H1 (cell line): ENCODE measurements around the gene SMYD3. TPM values are rescaled to one million over a fixed set of nuclear protein-coding genes. Genes with fewer than 3 reads are reported as not detected.

Source experiments
- CTCF ChIA-PET: fragments of 300-600 bp; sonication (Branson Sonifier 250); formaldehyde crosslinking; loops from one replicate; lab custom pipeline; 2021; ENCODE audit not compliant: partially characterized antibody; lab: Charles Lee
- POLR2A ChIA-PET: fragments of 300-600 bp; sonication (Branson Sonifier 250); formaldehyde crosslinking; loops from one replicate; lab custom pipeline; 2021; ENCODE audit warnings: inconsistent platforms; ENCODE audit not compliant: partially characterized antibody; lab: Charles Lee
- DNase-seq, 2 experiments: peaks; one replicate each; pipeline versions ENCODE4 v3.0.0 to v3.0.0-alpha.2; 2010 to 2022; ENCODE audit warnings: low spot score in 2 of 2, low read depth in 1 of 2, mixed read lengths in 1 of 2
- FAIRE-seq: peaks from 2 replicates; lab custom pipeline; 2011; peaks lifted over from hg19 to GRCh38; lab: Jason Lieb, UNC
- H2AFZ ChIP-seq: 2 replicates; pipeline ENCODE4 v1.8.1; 2012; ENCODE audit warnings: low read length, inconsistent platforms
- H2AK5ac ChIP-seq: 2 replicates; pipeline ENCODE4 v1.6.1; 2013; ENCODE audit warnings: low read depth, low read length
- H2BK120ac ChIP-seq: replicated peaks from 2 replicates; pipeline ENCODE3; 2013; ENCODE audit warnings: low read depth, low read length, inconsistent platforms
- H2BK12ac ChIP-seq: 2 replicates; pipeline ENCODE4 v1.6.1; 2013; ENCODE audit warnings: low read depth, low read length
- H2BK15ac ChIP-seq: 2 replicates; pipeline ENCODE4 v1.6.1; 2013; ENCODE audit warnings: low read length
- H2BK20ac ChIP-seq: 2 replicates; pipeline ENCODE4 v1.6.1; 2013; ENCODE audit warnings: low read length
- H2BK5ac ChIP-seq: 2 replicates; pipeline ENCODE4 v1.6.1; 2013; ENCODE audit warnings: low read depth, low read length
- H3K14ac ChIP-seq: 2 replicates; pipeline ENCODE4 v1.6.1; 2013; ENCODE audit warnings: inconsistent platforms; ENCODE audit not compliant: insufficient read length
- H3K18ac ChIP-seq: 2 replicates; pipeline ENCODE4 v1.6.1; 2013; ENCODE audit warnings: low read length; ENCODE audit errors: extremely low read depth
- H3K23ac ChIP-seq: 2 replicates; pipeline ENCODE4 v1.6.1; 2013; ENCODE audit warnings: inconsistent platforms; ENCODE audit not compliant: insufficient read length
- H3K23me2 ChIP-seq: 2 replicates; pipeline ENCODE4 v1.6.1; 2013; ENCODE audit warnings: low read depth, low read length
- H3K27ac ChIP-seq: 2 replicates; pipeline ENCODE4 v1.6.1; 2011; ENCODE audit warnings: low read depth, low read length, inconsistent platforms
- H3K27me3 ChIP-seq, 4 experiments: replicated peaks in 1 of 4; 1 replicate in 1 of 4; 2 replicates in 3 of 4; pipeline versions ENCODE4 v1.6.1 to v1.8.1; 2011 to 2013; ENCODE audit warnings: low read length in 3 of 4, mild to moderate bottlenecking in 3 of 4, inconsistent platforms in 2 of 4, mixed read lengths in 2 of 4, moderate library complexity in 1 of 4; ENCODE audit not compliant: control insufficient read depth in 3 of 4, insufficient read depth in 3 of 4; ENCODE audit errors: extremely low read depth in 1 of 4
- H3K36me3 ChIP-seq, 4 experiments: 2 replicates each; pipeline versions ENCODE4 v1.6.1 to v1.8.1; 2011 to 2013; ENCODE audit warnings: mild to moderate bottlenecking in 4 of 4, low read length in 3 of 4, moderate library complexity in 2 of 4, control low read depth in 1 of 4, inconsistent platforms in 1 of 4; ENCODE audit not compliant: insufficient read depth in 4 of 4, control insufficient read depth in 2 of 4
- H3K4ac ChIP-seq: replicated peaks from 2 replicates; pipeline ENCODE3; 2013; ENCODE audit warnings: low read length, low read depth, mixed read lengths, inconsistent platforms; ENCODE audit not compliant: insufficient read length
- H3K4me1 ChIP-seq, 4 experiments: replicated peaks in 1 of 4; 1 replicate in 1 of 4; 2 replicates in 3 of 4; pipeline versions ENCODE4 v1.6.1 to v1.8.1; 2011 to 2013; ENCODE audit warnings: low read length in 3 of 4, inconsistent platforms in 2 of 4, mixed read lengths in 1 of 4; ENCODE audit not compliant: insufficient read depth in 4 of 4, control insufficient read depth in 3 of 4
- H3K4me2 ChIP-seq, 2 experiments: 2 replicates each; pipeline versions ENCODE4 v1.6.1 to v1.8.1; 2011 to 2013; ENCODE audit warnings: low read depth in 2 of 2, low read length in 2 of 2, control low read depth in 1 of 2, inconsistent platforms in 1 of 2, mild to moderate bottlenecking in 1 of 2; ENCODE audit not compliant: insufficient read depth in 1 of 2
- H3K4me3 ChIP-seq, 4 experiments: fragments of 200-600, 300-600 bp in 1 of 4; sonication (generic), shearing (Covaris generic), sonication (Bioruptor Twin) in 1 of 4; 2 replicates each; pipeline versions ENCODE4 v1.5.1 to v1.8.1; 2011 to 2016; ENCODE audit warnings: low read length in 4 of 4, low read depth in 3 of 4, control low read depth in 2 of 4, inconsistent platforms in 2 of 4, mild to moderate bottlenecking in 2 of 4, mixed read lengths in 1 of 4, moderate library complexity in 1 of 4; ENCODE audit not compliant: insufficient read depth in 2 of 4; ENCODE audit errors: extremely low read depth in 1 of 4
- H3K56ac ChIP-seq: replicated peaks from 2 replicates; pipeline ENCODE3; 2013; ENCODE audit warnings: low read depth, mild to moderate bottlenecking, mixed read lengths, low read length, inconsistent platforms; ENCODE audit not compliant: insufficient read length
- H3K79me1 ChIP-seq: 2 replicates; pipeline ENCODE4 v1.6.1; 2013; ENCODE audit warnings: low read depth, low read length, control low read depth
- H3K79me2 ChIP-seq, 2 experiments: 2 replicates each; pipeline versions ENCODE4 v1.6.1 to v1.8.1; 2012 to 2013; ENCODE audit warnings: low read length in 2 of 2, mild to moderate bottlenecking in 2 of 2, inconsistent platforms in 1 of 2; ENCODE audit not compliant: insufficient read depth in 2 of 2, control insufficient read depth in 1 of 2
- H3K9ac ChIP-seq, 4 experiments: replicated peaks in 1 of 4; 1 replicate in 1 of 4; 2 replicates in 3 of 4; pipeline versions ENCODE4 v1.6.1 to v1.8.1; 2011 to 2013; ENCODE audit warnings: low read depth in 3 of 4, low read length in 3 of 4, control low read depth in 2 of 4, mild to moderate bottlenecking in 2 of 4, moderate library complexity in 2 of 4, inconsistent platforms in 1 of 4; ENCODE audit errors: extremely low read depth in 1 of 4
- H3K9me3 ChIP-seq, 2 experiments: 2 replicates each; pipeline versions ENCODE4 v1.6.1 to v1.8.1; 2012 to 2013; ENCODE audit warnings: mild to moderate bottlenecking in 2 of 2, moderate library complexity in 2 of 2, control low read depth in 1 of 2, inconsistent platforms in 1 of 2, low read depth in 1 of 2, low read length in 1 of 2, mixed read lengths in 1 of 2; ENCODE audit not compliant: insufficient read depth in 2 of 2
- H4K20me1 ChIP-seq, 2 experiments: replicated peaks in 1 of 2; 2 replicates each; pipeline versions ENCODE3 to v1.8.1; 2011 to 2013; ENCODE audit warnings: inconsistent platforms in 2 of 2, low read length in 2 of 2, mild to moderate bottlenecking in 1 of 2; ENCODE audit not compliant: insufficient read depth in 2 of 2, control insufficient read depth in 1 of 2
- H4K5ac ChIP-seq: 2 replicates; pipeline ENCODE4 v1.6.1; 2013; ENCODE audit warnings: low read length, low read depth, mixed read lengths, inconsistent platforms; ENCODE audit not compliant: insufficient read length
- H4K8ac ChIP-seq: 2 replicates; pipeline ENCODE4 v1.8.0; 2013; ENCODE audit warnings: mild to moderate bottlenecking, moderate library complexity, low read length, inconsistent platforms; ENCODE audit not compliant: insufficient read depth; ENCODE audit errors: extremely low read depth
- H4K91ac ChIP-seq: replicated peaks from 2 replicates; pipeline ENCODE3; 2013; ENCODE audit warnings: low read length, mixed read lengths, inconsistent platforms; ENCODE audit not compliant: insufficient read length
- CBX8 ChIP-seq: fragments of 300-800, 300-1000 bp; sonication (generic); IDR thresholded peaks from 2 replicates; pipeline ENCODE4 v1.7.1; 2016; ENCODE audit warnings: low read depth, low read length, borderline replicate concordance
- CEBPB ChIP-seq: IDR thresholded peaks from 2 replicates; pipeline ENCODE4 v1.6.1; 2012; ENCODE audit warnings: low read depth, low read length
- GABPA ChIP-seq: IDR thresholded peaks from 2 replicates; pipeline ENCODE4 v1.6.1; 2011; ENCODE audit warnings: mild to moderate bottlenecking, low read length, moderate library complexity, borderline replicate concordance; ENCODE audit not compliant: insufficient read depth
- KDM5A ChIP-seq: fragments of 200-600 bp; IDR thresholded peaks from 2 replicates; pipeline ENCODE4 v1.7.1; 2012; ENCODE audit warnings: mild to moderate bottlenecking, low read length, inconsistent platforms, mixed read lengths
- RAD21 ChIP-seq, 2 experiments: IDR thresholded peaks in 1 of 2; conservative IDR thresholded peaks in 1 of 2; 2 replicates each; pipeline ENCODE4 v1.6.1; 2011; ENCODE audit warnings: low read depth in 2 of 2, low read length in 2 of 2, improper control_type of control experiment in 1 of 2, inconsistent platforms in 1 of 2, mild to moderate bottlenecking in 1 of 2, moderate library complexity in 1 of 2
- RBBP5 ChIP-seq: IDR thresholded peaks from 2 replicates; pipeline ENCODE4 v1.7.1; 2012; ENCODE audit warnings: low read depth, mild to moderate bottlenecking, inconsistent platforms, low read length, moderate library complexity, borderline replicate concordance
- RXRA ChIP-seq: IDR thresholded peaks from 2 replicates; pipeline ENCODE4 v1.6.1; 2011; ENCODE audit warnings: low read depth, mild to moderate bottlenecking, low read length, moderate library complexity; ENCODE audit not compliant: insufficient read depth
- YY1 ChIP-seq: IDR thresholded peaks from 2 replicates; pipeline ENCODE4 v1.6.1; 2011; ENCODE audit warnings: low read depth, mild to moderate bottlenecking, low read length
- WGBS, 2 experiments: shearing (Covaris generic) in 1 of 2; methylation state at CpG; one replicate each; pipeline versions ENCODE4 v1.1.6 to v1.1.7; 2013 to 2015; ENCODE audit warnings: low lambda C conversion rate in 2 of 2, mixed read lengths in 2 of 2, inconsistent platforms in 1 of 2, low coverage in 1 of 2, missing lambda C conversion rate in 1 of 2; ENCODE audit not compliant: insufficient replicate concordance in 2 of 2, insufficient coverage in 1 of 2, insufficient read length in 1 of 2; ENCODE audit errors: extremely low coverage in 1 of 2, missing lambda C conversion rate in 1 of 2; 5-methylcytosine and 5-hydroxymethylcytosine counted together
- polyA plus RNA-seq, 7 experiments: library from polyadenylated mRNA; depleted of rRNA in 3 of 7; stranded (reverse) in 5 of 7; unstranded in 2 of 7; fragments of >200 nt in 5 of 7; fragments of 200-250 nt in 2 of 7; gene quantifications; 1 replicate in 5 of 7; 2 replicates in 1 of 7; 4 replicates in 1 of 7; pipeline versions ENCODE4 v1.2.1 to v1.2.3, GENCODE V29; 2011 to 2013; ENCODE audit warnings: missing spikeins in 2 of 7, mixed read lengths in 2 of 7
- total RNA-seq: library from RNA; stranded (reverse); fragmentation: NEBNext Ultra II Directional; extraction: Animal tissue kit (Norgen Biotek cat#: 25700); gene quantifications from 2 replicates; pipeline ENCODE4 v1.2.1, GENCODE V29; 2021
- TF ChIP-seq, protein P1 (sequence below): IDR thresholded peaks from 2 replicates; pipeline ENCODE4 v1.6.1; 2011; ENCODE audit warnings: low read depth, mild to moderate bottlenecking, low read length; ENCODE audit not compliant: insufficient read depth
- TF ChIP-seq, protein P2 (sequence below), 3 experiments: IDR thresholded peaks; 1 replicate in 2 of 3; 2 replicates in 1 of 3; pipeline versions ENCODE4 v1.5.1 to v1.6.1; 2011; ENCODE audit warnings: low read length in 3 of 3, mild to moderate bottlenecking in 3 of 3, inconsistent platforms in 2 of 3, low read depth in 1 of 3, moderate library complexity in 1 of 3; ENCODE audit not compliant: insufficient read depth in 1 of 3; ENCODE audit errors: control extremely low read depth in 1 of 3

Gene SMYD3
- total and polyA plus RNA-seq, 2 of the 8 experiments (the other 6 are each of a cell fraction or from before 2014, with no cell fraction given): 17.3 to 25.4 TPM

DNA sequence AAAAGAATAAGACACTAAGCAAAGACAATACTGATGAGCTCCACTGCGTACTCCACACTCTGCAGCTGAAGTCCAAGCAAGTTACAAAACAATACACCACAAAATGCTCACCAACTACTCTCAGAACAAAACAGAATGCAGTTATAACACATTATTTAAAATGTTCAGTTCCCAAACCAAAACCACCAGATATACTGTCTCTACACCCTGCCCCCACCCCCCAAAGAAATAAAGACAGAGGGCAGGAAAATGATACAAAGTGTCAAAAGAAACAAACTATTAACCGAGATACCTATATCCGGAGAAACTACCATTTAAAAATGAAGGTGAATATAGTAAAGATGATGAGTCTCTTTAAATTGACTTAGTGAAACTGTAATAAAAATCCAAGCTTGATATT lies 729.3 kb downstream of the SMYD3 start:
- Histone ChIP-seq H3K4me2 (no peak overlapping the region), H3K27ac (no peak overlapping the region), H3K18ac (no peak overlapping the region), H3K79me2 (no peaks in the 10 kb centered on the region), H3K4me3 (no peak overlapping the region), H3K36me3 (no peaks in the 10 kb centered on the region), H2BK12ac (no peak overlapping the region), H4K5ac (no peak overlapping the region), H3K79me1 (no peaks in the 10 kb centered on the region), H3K9ac (no peak overlapping the region), H4K91ac (no peak overlapping the region), H2AK5ac (no peak overlapping the region), H3K4me1 (no peaks in the 10 kb centered on the region), H4K20me1 (no peaks in the 10 kb centered on the region), H2BK120ac (no peak overlapping the region), H2BK5ac (no peak overlapping the region), H2BK15ac (no peak overlapping the region), H3K23me2 (no peaks in the 10 kb centered on the region), H2BK20ac (no peak overlapping the region), H3K23ac (no peak overlapping the region), H3K14ac (no peak overlapping the region), H4K8ac (no peak overlapping the region), H3K56ac (no peak overlapping the region), H3K9me3 (no peaks in the 10 kb centered on the region), H3K27me3 (no peaks in the 10 kb centered on the region), H2AFZ (no peak overlapping the region), H3K4ac (no peak overlapping the region)
- ChIA-PET POLR2A (no interaction called here), CTCF (interaction anchor here (0.6 to 0.9 kb wide), 2 partner anchors 29 to 467 kb away, joined by 3 read pairs; no protein-coding TSS in a partner anchor)
- no peak for DNase-seq
- 89% methylated on average over 3 of the region's 3 CpGs; no CpG with 5 or more reads in 1 of the 2 experiments for WGBS, 2 experiments
- no peak for FAIRE-seq
- TF ChIP-seq RBBP5: no peak
- no peak for TF ChIP-seq KDM5A
- no peak for TF ChIP-seq CEBPB
- TF ChIP-seq YY1: no peak
- no peak for TF ChIP-seq RAD21 (IDR thresholded peaks at IDR 0.05 in 1 of 2, conservative IDR thresholded peaks at IDR 0.05 in 1 of 2; ENCODE audit: low read depth in 2 of 2, low read length in 2 of 2)
- TF ChIP-seq CBX8: no peak
- TF ChIP-seq GABPA: no peak
- TF ChIP-seq, protein P1, sequence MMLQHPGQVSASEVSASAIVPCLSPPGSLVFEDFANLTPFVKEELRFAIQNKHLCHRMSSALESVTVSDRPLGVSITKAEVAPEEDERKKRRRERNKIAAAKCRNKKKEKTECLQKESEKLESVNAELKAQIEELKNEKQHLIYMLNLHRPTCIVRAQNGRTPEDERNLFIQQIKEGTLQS: no peak
- TF ChIP-seq, protein P2, sequence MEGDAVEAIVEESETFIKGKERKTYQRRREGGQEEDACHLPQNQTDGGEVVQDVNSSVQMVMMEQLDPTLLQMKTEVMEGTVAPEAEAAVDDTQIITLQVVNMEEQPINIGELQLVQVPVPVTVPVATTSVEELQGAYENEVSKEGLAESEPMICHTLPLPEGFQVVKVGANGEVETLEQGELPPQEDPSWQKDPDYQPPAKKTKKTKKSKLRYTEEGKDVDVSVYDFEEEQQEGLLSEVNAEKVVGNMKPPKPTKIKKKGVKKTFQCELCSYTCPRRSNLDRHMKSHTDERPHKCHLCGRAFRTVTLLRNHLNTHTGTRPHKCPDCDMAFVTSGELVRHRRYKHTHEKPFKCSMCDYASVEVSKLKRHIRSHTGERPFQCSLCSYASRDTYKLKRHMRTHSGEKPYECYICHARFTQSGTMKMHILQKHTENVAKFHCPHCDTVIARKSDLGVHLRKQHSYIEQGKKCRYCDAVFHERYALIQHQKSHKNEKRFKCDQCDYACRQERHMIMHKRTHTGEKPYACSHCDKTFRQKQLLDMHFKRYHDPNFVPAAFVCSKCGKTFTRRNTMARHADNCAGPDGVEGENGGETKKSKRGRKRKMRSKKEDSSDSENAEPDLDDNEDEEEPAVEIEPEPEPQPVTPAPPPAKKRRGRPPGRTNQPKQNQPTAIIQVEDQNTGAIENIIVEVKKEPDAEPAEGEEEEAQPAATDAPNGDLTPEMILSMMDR (IDR thresholded peaks at IDR 0.05; ENCODE audit: control extremely low read depth in 1 of 3, insufficient read depth in 1 of 3, low read depth in 1 of 3, low read length in 3 of 3): no peak
- no peak for TF ChIP-seq RXRA
